ENCODE data around the gene COMP.

The COMP gene

GRCh38 chr19:18743784-18744418 lies 47.2 kb downstream of the COMP start:
- Histone ChIP-seq H3K27me3 (ENCODE audit: low read length) (no peaks in the 10 kb centered on the region), H3K9ac (ENCODE audit: low read length) (no peak overlapping the region), H3K9me3 (ENCODE audit: insufficient read depth, low read length) (no peaks in the 10 kb centered on the region), H3F3A (ENCODE audit: insufficient read depth) (no peaks in the 10 kb centered on the region), H3K27ac (ENCODE audit: low read depth, low read length) (no peak overlapping the region), H3K9me2 (replicated peaks; ENCODE audit: insufficient read depth, low read length) (no peaks in the 10 kb centered on the region), H3K4me2 (ENCODE audit: low read depth, low read length, poor library complexity, severe bottlenecking) (no peak overlapping the region), H3K36me3 (ENCODE audit: low read length) (no peaks in the 10 kb centered on the region), H3K4me3 (ENCODE audit: insufficient read depth, low read length, poor library complexity, severe bottlenecking) (no peak overlapping the region), H4K20me1 (ENCODE audit: low read depth, low read length) (no peaks in the 10 kb centered on the region), H3K79me2 (ENCODE audit: insufficient read depth, low read length) (no peaks in the 10 kb centered on the region), H2AFZ (ENCODE audit: low read depth, low read length, severe bottlenecking) (no peak overlapping the region)
- TF ChIP-seq EZH2phosphoT487 (conservative IDR thresholded peaks at IDR 0.05; ENCODE audit: low read length) (no peak), CTCF (IDR thresholded peaks at IDR 0.05; ENCODE audit: insufficient read depth, low read length, poor library complexity, severe bottlenecking) (no peak)

- Histone ChIP-seq H3K27ac (ENCODE audit: low read depth, low read length) (no peak overlapping the region), H3K9ac (ENCODE audit: low read length) (no peak overlapping the region), H3K27me3 (ENCODE audit: low read length) (no peaks in the 10 kb centered on the region), H4K20me1 (ENCODE audit: low read depth, low read length) (no peaks in the 10 kb centered on the region), H3F3A (ENCODE audit: insufficient read depth) (no peaks in the 10 kb centered on the region), H3K4me3 (ENCODE audit: insufficient read depth, low read length, poor library complexity, severe bottlenecking) (no peak overlapping the region), H3K79me2 (ENCODE audit: insufficient read depth, low read length) (no peaks in the 10 kb centered on the region), H3K9me3 (ENCODE audit: insufficient read depth, low read length) (no peaks in the 10 kb centered on the region), H3K9me2 (replicated peaks; ENCODE audit: insufficient read depth, low read length) (no peaks in the 10 kb centered on the region), H2AFZ (ENCODE audit: low read depth, low read length, severe bottlenecking) (no peak overlapping the region), H3K36me3 (ENCODE audit: low read length) (no peaks in the 10 kb centered on the region), H3K4me2 (ENCODE audit: low read depth, low read length, poor library complexity, severe bottlenecking) (no peak overlapping the region)
- TF ChIP-seq EZH2phosphoT487 (conservative IDR thresholded peaks at IDR 0.05; ENCODE audit: low read length) = no peak
- TF ChIP-seq CTCF (IDR thresholded peaks at IDR 0.05; ENCODE audit: insufficient read depth, low read length, poor library complexity, severe bottlenecking) = no peak
Measured at GRCh38 chr19:18742838-18743783, 48.0 kb downstream of the COMP start.

- Histone ChIP-seq H3K9me2 (replicated peaks; ENCODE audit: insufficient read depth, low read length) (no peaks in the 10 kb centered on the region), H3F3A (ENCODE audit: insufficient read depth) (no peaks in the 10 kb centered on the region), H2AFZ (ENCODE audit: low read depth, low read length, severe bottlenecking) (no peak overlapping the region), H3K4me2 (ENCODE audit: low read depth, low read length, poor library complexity, severe bottlenecking) (no peak overlapping the region), H4K20me1 (ENCODE audit: low read depth, low read length) (no peaks in the 10 kb centered on the region), H3K27ac (ENCODE audit: low read depth, low read length) (no peak overlapping the region), H3K36me3 (ENCODE audit: low read length) (no peaks in the 10 kb centered on the region), H3K27me3 (ENCODE audit: low read length) (no peaks in the 10 kb centered on the region), H3K9me3 (ENCODE audit: insufficient read depth, low read length) (no peaks in the 10 kb centered on the region), H3K9ac (ENCODE audit: low read length) (no peak overlapping the region), H3K79me2 (ENCODE audit: insufficient read depth, low read length) (no peaks in the 10 kb centered on the region), H3K4me3 (ENCODE audit: insufficient read depth, low read length, poor library complexity, severe bottlenecking) (no peak overlapping the region)
- TF ChIP-seq CTCF (IDR thresholded peaks at IDR 0.05; ENCODE audit: insufficient read depth, low read length, poor library complexity, severe bottlenecking) (no peak), EZH2phosphoT487 (conservative IDR thresholded peaks at IDR 0.05; ENCODE audit: low read length) (no peak)
Measured at GRCh38 chr19:18742324-18742723, 48.8 kb downstream of the COMP start.
